ENCODE measurements around the gene TIMP2.

TIMP2 gene

GRCh38 chr17:78849026-78849425 is 76.2 kb downstream of the TIMP2 start:
- no peak overlapping the region for H3K27ac ChIP-seq (ENCODE audit: low read depth, low read length)

GRCh38 chr17:78847052-78847451 is 78.1 kb downstream of the TIMP2 start:
- peaks cover 3% of the 10 kb centered on the region; the same call in 1 of the 2 replicates for H3F3A ChIP-seq (ENCODE audit: control insufficient read depth, insufficient read depth)
- H3K9me3 ChIP-seq (ENCODE audit: control insufficient read depth, insufficient read depth, low read length) = no peaks in the 10 kb centered on the region
- H3K36me3 ChIP-seq (ENCODE audit: control insufficient read depth, low read length) = no peaks in the 10 kb centered on the region
- H3K27me3 ChIP-seq (ENCODE audit: control insufficient read depth, low read length) = no peaks in the 10 kb centered on the region
- H3K79me2 ChIP-seq (ENCODE audit: control insufficient read depth, low read length) = no peaks in the 10 kb centered on the region
- peaks cover 10% of the 10 kb centered on the region for H3K4me1 ChIP-seq (ENCODE audit: control insufficient read depth, low read length)
- no peak overlapping the region for H3K4me2 ChIP-seq (ENCODE audit: low read length)
- TF ChIP-seq CTCF (IDR thresholded peaks at IDR 0.05; ENCODE audit: low read depth, low read length, poor library complexity, severe bottlenecking) = no peak
- TF ChIP-seq EZH2phosphoT487 (IDR thresholded peaks at IDR 0.05; ENCODE audit: borderline replicate concordance, low read length) = no peak
- H4K20me1 ChIP-seq (ENCODE audit: control insufficient read depth, insufficient read depth, low read depth, low read length) = no peaks in the 10 kb centered on the region
- no peak overlapping the region for H3K4me3 ChIP-seq (ENCODE audit: low read length)
- H3K9me2 ChIP-seq (replicated peaks; ENCODE audit: control insufficient read depth, low read length) = no peaks in the 10 kb centered on the region
- H3K27ac ChIP-seq (ENCODE audit: low read depth, low read length) = no peak overlapping the region

More at GRCh38 chr17:78849026-78849425, 76.2 kb downstream of the TIMP2 start:
- Histone ChIP-seq H3K4me3 (ENCODE audit: low read length) (no peak overlapping the region), H3K79me2 (ENCODE audit: control insufficient read depth, low read length) (no peaks in the 10 kb centered on the region), H3K36me3 (ENCODE audit: control insufficient read depth, low read length) (no peaks in the 10 kb centered on the region), H3K27me3 (ENCODE audit: control insufficient read depth, low read length) (no peaks in the 10 kb centered on the region), H3K4me1 (ENCODE audit: control insufficient read depth, low read length) (no peaks in the 10 kb centered on the region), H4K20me1 (ENCODE audit: control insufficient read depth, insufficient read depth, low read depth, low read length) (no peaks in the 10 kb centered on the region), H3K9me3 (ENCODE audit: control insufficient read depth, insufficient read depth, low read length) (no peaks in the 10 kb centered on the region), H3F3A (ENCODE audit: control insufficient read depth, insufficient read depth) (no peaks in the 10 kb centered on the region), H3K9me2 (replicated peaks; ENCODE audit: control insufficient read depth, low read length) (no peaks in the 10 kb centered on the region), H3K4me2 (ENCODE audit: low read length) (no peak overlapping the region)
- TF ChIP-seq EZH2phosphoT487 (IDR thresholded peaks at IDR 0.05; ENCODE audit: borderline replicate concordance, low read length) = no peak
- no peak for TF ChIP-seq CTCF (IDR thresholded peaks at IDR 0.05; ENCODE audit: low read depth, low read length, poor library complexity, severe bottlenecking)

- Histone ChIP-seq H3K9me3 (ENCODE audit: control insufficient read depth, insufficient read depth, low read length) (no peaks in the 10 kb centered on the region), H3K4me2 (ENCODE audit: low read length) (no peak overlapping the region), H3F3A (ENCODE audit: control insufficient read depth, insufficient read depth) (peaks cover 3% of the 10 kb centered on the region; the same call in 1 of the 2 replicates), H3K4me3 (ENCODE audit: low read length) (no peak overlapping the region), H3K36me3 (ENCODE audit: control insufficient read depth, low read length) (peaks cover 10% of the 10 kb centered on the region; the same call in 1 of the 2 replicates), H4K20me1 (ENCODE audit: control insufficient read depth, insufficient read depth, low read depth, low read length) (0 out of 2 replicates have a peak, but pooled peaks cover 1% of the 10 kb centered on the region), H3K27ac (ENCODE audit: low read depth, low read length) (no peak overlapping the region), H3K9me2 (replicated peaks; ENCODE audit: control insufficient read depth, low read length) (no peaks in the 10 kb centered on the region), H3K27me3 (ENCODE audit: control insufficient read depth, low read length) (no peaks in the 10 kb centered on the region), H3K79me2 (ENCODE audit: control insufficient read depth, low read length) (peaks cover 21% of the 10 kb centered on the region), H3K4me1 (ENCODE audit: control insufficient read depth, low read length) (peaks cover 17% of the 10 kb centered on the region)
- TF ChIP-seq EZH2phosphoT487 (IDR thresholded peaks at IDR 0.05; ENCODE audit: borderline replicate concordance, low read length) = no peak
- TF ChIP-seq CTCF (IDR thresholded peaks at IDR 0.05; ENCODE audit: low read depth, low read length, poor library complexity, severe bottlenecking) = no peak
These were observed 80.7 kb downstream of the TIMP2 start for GRCh38 chr17:78844301-78845005.

All from DOHH2 (cell line).